Activated CD8-positive, alpha-beta memory T cell treated with anti-CD3 and anti-CD28 coated beads for 24 hours (primary cell): Measurements from ENCODE around the gene CORO2B.
"Not testable (repeated sequence)": the region's sequence is repeated elsewhere in the genome, so short reads cannot be mapped to it uniquely, and the experiment has no call there.

Experiments used
- DNase-seq: peaks from one replicate; pipeline ENCODE4 v3.0.0-alpha.2; 2020

Gene CORO2B

GRCh38 chr15:68743256-68743655, 164.5 kb downstream of the CORO2B start:
- no peak for DNase-seq

GRCh38 chr15:68749365-68749764, 170.6 kb downstream of the CORO2B start:
- DNase-seq = no peak

DNA sequence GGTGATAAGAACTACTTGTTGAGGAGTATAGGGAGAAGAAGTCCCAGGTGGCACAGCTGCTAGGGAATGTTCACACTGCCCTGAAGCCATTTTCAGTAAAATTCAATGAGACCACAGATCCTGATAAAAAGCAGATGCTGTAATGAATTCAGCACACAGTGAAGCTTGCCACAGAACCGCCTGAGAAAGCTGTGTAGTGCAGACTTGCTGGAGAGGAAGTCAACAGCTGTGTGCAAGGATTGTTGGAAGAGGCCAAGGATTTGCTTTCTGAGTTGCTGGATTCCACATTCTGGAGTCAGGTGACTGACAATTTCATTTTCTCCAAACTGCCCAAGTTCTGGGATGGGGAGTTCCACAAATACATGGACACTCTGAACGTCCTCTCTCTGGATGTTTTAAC, 171.0 kb downstream of the CORO2B start:
- no peak for DNase-seq

- no peak for DNase-seq
These were observed 172.8 kb downstream of the CORO2B start for GRCh38 chr15:68751622-68752021.

GRCh38 chr15:68755731-68756130, 176.9 kb downstream of the CORO2B start:
- no peak for DNase-seq

GRCh38 chr15:68759982-68760579, 181.3 kb downstream of the CORO2B start:
- not testable (repeated sequence) for DNase-seq

GRCh38 chr15:68763063-68763462, 184.3 kb downstream of the CORO2B start:
- no peak for DNase-seq

- no peak for DNase-seq
These were observed 185.3 kb downstream of the CORO2B start for GRCh38 chr15:68764090-68764489.

DNA sequence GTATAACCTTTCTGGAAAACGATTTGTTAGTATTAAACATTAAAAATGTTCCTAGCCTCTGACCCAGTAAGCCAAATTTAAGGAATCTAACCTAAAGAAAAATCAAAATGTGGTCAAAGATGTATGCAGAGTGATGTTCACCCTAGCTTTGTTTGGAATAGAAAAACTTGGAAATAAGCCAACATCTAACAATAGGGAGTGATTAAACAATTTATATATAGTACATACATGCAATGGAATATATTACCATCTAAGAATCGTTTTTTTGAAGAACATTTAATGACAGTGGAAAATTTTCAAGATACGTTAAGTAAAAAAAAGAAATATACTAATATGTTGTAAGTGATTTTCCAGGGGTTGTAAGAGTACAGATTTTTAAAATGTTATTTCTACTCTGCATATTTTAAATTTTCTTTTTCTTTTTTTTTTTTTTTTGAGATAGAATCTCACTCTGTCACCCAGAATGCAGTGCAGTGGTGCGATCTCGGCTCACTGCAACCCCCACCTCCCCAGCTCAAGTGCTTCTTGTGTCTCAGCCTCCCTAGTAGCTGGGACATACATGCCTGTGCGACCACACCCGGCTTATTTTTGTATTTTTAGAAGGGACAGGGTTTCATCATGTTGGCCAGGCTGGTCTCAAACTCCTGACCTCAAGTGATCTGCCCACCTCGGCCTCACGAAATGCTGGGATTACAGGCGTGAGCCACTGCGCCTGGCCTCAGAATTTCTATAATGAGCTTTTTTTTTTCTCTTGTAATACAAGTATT, 187.0 kb downstream of the CORO2B start:
- no peak for DNase-seq

DNA sequence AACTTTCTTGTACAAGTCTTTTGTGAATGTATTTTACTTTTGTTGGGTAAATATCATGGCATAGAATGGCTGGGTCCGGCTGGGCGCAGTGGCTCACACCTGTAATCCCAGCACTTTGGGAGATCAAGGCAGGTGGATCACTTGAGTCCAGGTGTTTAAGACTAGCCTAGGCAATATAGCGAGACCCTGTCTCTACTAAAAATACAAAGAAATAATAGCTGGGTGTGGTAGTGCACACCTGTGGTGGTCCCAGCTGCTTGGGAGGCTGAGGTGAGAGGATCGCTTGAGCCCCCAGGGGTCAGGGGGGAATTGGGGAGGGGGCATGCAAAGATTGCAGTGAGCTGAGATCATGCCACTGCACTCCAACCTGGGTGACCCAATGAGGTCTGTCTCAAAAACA, 189.0 kb downstream of the CORO2B start:
- no peak for DNase-seq

DNA sequence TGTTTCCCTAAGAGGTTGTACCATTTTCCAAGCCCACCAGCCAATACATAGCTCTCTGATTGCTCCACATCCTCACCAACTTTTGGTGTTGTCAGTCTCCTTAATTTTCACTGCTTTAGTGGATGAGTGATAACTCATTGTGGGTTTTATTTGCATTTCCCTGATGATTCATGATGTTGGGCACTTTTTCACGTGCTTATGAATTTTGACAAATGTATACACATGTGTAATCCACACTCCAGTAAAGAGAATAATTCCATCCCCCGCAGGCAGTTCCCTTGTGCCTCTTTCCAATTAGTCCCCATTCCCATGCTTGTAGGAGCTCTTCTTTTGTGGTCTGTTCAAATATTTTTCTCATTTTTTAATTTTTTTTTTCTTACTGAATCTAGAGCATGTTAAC, 189.5 kb downstream of the CORO2B start:
- no peak for DNase-seq

- DNase-seq = no peak
These were observed 190.9 kb downstream of the CORO2B start for GRCh38 chr15:68769702-68770101.

- DNase-seq = no peak
These were observed 191.4 kb downstream of the CORO2B start for GRCh38 chr15:68770216-68770615.

DNA sequence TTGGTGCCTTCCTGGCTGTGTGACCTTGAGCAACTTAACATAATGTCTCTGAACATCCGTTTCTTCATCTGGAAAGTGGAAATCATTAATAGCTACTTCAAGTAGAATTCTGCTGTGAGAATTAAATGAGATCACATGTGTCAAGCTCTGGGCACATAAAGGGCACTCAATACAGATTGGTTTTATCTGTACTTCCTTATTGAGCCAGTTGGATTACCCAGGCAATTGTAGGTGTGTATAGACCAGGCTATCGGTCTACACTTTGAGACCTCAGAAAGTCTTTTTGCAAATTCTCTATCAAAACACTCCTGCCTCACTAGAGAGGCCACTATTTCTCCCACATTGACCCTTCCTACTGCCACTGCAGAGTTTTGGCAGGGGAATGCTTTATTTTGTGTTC, 194.2 kb downstream of the CORO2B start:
- no peak for DNase-seq

DNA sequence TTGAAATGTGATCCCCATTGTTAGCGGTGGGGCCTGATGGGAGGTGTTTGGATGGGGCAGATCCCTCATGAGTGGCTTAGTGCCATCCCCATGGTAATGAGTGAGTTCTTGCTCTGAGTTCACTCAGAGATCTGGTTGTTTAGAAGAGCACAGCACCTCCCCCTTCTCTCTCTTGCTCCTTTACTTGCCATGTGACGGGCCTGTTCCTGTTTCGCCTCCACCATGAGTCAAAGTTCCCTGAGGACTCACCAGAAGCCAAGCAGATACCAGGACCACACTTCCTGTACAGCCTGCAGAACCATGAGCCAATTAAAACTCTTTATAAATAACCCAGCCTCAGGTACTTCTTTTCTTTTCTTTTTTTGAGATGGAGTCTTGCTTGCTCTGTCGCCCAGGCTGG, 195.3 kb downstream of the CORO2B start:
- DNase-seq = no peak

GRCh38 chr15:68774521-68775235, 195.9 kb downstream of the CORO2B start:
- DNase-seq = no peak

DNA sequence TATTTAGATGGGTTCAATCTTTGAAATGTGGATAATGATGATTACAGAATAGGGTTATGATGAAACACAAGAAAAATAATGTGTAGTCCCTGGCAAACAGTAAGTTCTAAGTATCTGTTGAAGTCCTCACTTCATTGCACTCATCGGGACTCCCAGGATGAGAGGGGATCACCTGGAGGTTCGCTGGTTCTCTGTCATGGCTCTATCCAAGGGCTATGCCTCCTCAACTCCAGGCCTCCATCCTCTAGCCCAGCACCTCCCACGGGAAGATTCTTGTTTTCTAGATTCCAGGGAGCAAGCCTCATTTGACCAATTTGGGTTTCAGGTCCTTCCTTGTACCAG, 196.4 kb downstream of the CORO2B start:
- no peak for DNase-seq

GRCh38 chr15:68775671-68776476, 197.1 kb downstream of the CORO2B start:
- DNase-seq = no peak

DNA sequence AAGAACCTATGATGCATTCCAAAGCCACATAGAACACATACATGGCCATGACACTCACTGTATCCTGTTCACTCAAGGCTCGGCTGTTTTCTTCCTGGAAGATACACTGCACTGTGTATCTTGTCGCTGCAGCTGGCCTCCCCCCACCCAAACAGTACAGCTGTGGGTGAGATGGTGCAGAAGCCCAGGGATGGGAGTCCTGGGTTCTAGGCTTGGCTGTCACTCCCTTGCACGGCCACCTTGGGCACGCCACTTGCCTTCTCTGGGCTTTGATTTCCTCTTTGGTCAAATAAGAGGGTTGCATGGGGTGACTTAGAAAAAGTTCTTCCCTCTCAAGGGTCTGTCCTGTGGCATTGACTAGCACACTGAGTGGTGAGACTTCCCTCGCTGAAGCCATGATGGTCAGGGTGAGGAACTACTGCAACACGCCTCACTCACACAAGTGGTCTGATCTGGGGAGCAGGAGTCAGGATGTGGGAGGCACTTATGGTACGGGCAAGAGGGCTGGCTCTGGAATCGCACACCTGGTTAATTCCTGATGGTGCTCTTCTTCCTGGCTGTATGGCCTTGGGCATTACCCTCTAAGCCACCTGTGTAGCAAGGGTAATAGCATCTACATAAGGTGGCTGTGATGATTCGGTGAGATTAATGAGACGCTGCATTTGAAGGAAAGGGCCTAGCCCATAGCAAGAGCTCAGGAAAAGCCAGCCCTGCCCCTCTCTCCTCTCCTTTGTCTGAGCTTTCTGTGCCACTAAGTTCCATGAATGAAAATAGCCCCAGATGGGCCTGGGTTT, 197.9 kb downstream of the CORO2B start:
- no peak for DNase-seq
